Activated naive CD4-positive, alpha-beta T cell treated with anti-CD3 and anti-CD28 coated beads for 36 hours (primary cell): ENCODE data around the gene LMNA. TPM values are rescaled to one million over a fixed set of nuclear protein-coding genes. Genes with fewer than 3 reads are reported as not detected.

Experiments
- CTCF ChIA-PET: fragments of 350-600 bp; sonication (Branson Sonifier 250); formaldehyde crosslinking; loops from one replicate; lab custom pipeline; 2021; ENCODE audit warnings: antibody characterized with exemption; lab: Charles Lee
- DNase-seq: peaks from one replicate; pipeline ENCODE4 v3.0.0-alpha.2; 2020
- H3K27ac Mint-ChIP-seq: one replicate; pipeline ENCODE4 v1.8.0; 2021; ENCODE audit warnings: mild to moderate bottlenecking, mixed read lengths
- H3K27me3 Mint-ChIP-seq: one replicate; pipeline ENCODE4 v1.8.0; 2021; ENCODE audit warnings: low read depth, mixed read lengths
- H3K36me3 Mint-ChIP-seq: one replicate; pipeline ENCODE4 v1.8.0; 2021; ENCODE audit warnings: low read depth, mixed read lengths
- H3K4me1 Mint-ChIP-seq: one replicate; pipeline ENCODE4 v1.8.0; 2021; ENCODE audit warnings: low read depth, mixed read lengths
- H3K4me3 Mint-ChIP-seq: one replicate; pipeline ENCODE4 v1.8.0; 2021; ENCODE audit warnings: mild to moderate bottlenecking, moderate library complexity, mixed read lengths
- H3K9me3 Mint-ChIP-seq: one replicate; pipeline ENCODE4 v1.8.0; 2021; ENCODE audit warnings: mixed read lengths
- intact Hi-C: fragments of 100-400 bp; cut with micrococcal nuclease; formaldehyde crosslinking; loops from one replicate; pipeline ENCODE4 v1.15.1; 2023
- total RNA-seq, 2 experiments: library from RNA; stranded (reverse); gene quantifications; one replicate each; pipeline ENCODE4 v1.2.3, GENCODE V29; 2021

Gene LMNA
- total RNA-seq, 2 experiments from 2014 or later: 62.1 to 62.6 TPM

GRCh38 chr1:156150333-156151011 is 36.0 kb downstream of the LMNA start:
- peak; percentile 62 for DNase-seq
- Mint-ChIP-seq H3K4me3 (no peak overlapping the region), H3K27ac (peak overlapping the region; percentile 9), H3K9me3 (no peaks in the 10 kb centered on the region), H3K36me3 (no peaks in the 10 kb centered on the region), H3K4me1 (peaks cover 69% of the 10 kb centered on the region), H3K27me3 (no peaks in the 10 kb centered on the region)
- intact Hi-C loops: no loop called here
- CTCF ChIA-PET: interaction anchor here (0.6 to 12.6 kb wide), 5 partner anchors 9 to 230 kb away, joined by 3 to 244 read pairs (median 4); no protein-coding TSS in a partner anchor

GRCh38 chr1:156151093-156151688 is 36.7 kb downstream of the LMNA start:
- DNase-seq: no peak
- peaks cover 69% of the 10 kb centered on the region for H3K4me1 Mint-ChIP-seq
- no peak overlapping the region for H3K4me3 Mint-ChIP-seq
- no peaks in the 10 kb centered on the region for H3K36me3 Mint-ChIP-seq
- peak overlapping the region; percentile 9 for H3K27ac Mint-ChIP-seq
- CTCF ChIA-PET: interaction anchor here (0.7 to 12.6 kb wide), 4 partner anchors 9 to 72 kb away, joined by 3 to 244 read pairs (median 4); no protein-coding TSS in a partner anchor
- no peaks in the 10 kb centered on the region for H3K27me3 Mint-ChIP-seq
- no peaks in the 10 kb centered on the region for H3K9me3 Mint-ChIP-seq
- intact Hi-C loops: no loop called here

GRCh38 chr1:156152628-156153027 is 38.1 kb downstream of the LMNA start:
- Mint-ChIP-seq H3K4me1 (peaks cover 65% of the 10 kb centered on the region), H3K36me3 (no peaks in the 10 kb centered on the region), H3K27ac (no peak overlapping the region), H3K27me3 (no peaks in the 10 kb centered on the region), H3K4me3 (no peak overlapping the region), H3K9me3 (no peaks in the 10 kb centered on the region)
- CTCF ChIA-PET: interaction anchor here (1.5 to 12.6 kb wide), 2 partner anchors 62 to 70 kb away, joined by 3 to 244 read pairs; no protein-coding TSS in a partner anchor
- no peak for DNase-seq
- intact Hi-C loops: no loop called here

GRCh38 chr1:156153362-156153761 is 38.9 kb downstream of the LMNA start, which contains the start of gene SEMA4A:
TSS of gene SEMA4A (plus strand) at chr1:156153585. CDS start at chr1:156154579, 994 bp downstream.
- Mint-ChIP-seq H3K36me3 (no peaks in the 10 kb centered on the region), H3K9me3 (no peaks in the 10 kb centered on the region), H3K27ac (peak within 1 kb of the TSS; percentile 64), H3K27me3 (no peaks in the 10 kb centered on the region), H3K4me1 (peaks cover 62% of the 10 kb centered on the region), H3K4me3 (peak within 1 kb of the TSS; percentile 65)
- no peak for DNase-seq
- intact Hi-C loops: no loop called here
- CTCF ChIA-PET: no interaction called here

DNA sequence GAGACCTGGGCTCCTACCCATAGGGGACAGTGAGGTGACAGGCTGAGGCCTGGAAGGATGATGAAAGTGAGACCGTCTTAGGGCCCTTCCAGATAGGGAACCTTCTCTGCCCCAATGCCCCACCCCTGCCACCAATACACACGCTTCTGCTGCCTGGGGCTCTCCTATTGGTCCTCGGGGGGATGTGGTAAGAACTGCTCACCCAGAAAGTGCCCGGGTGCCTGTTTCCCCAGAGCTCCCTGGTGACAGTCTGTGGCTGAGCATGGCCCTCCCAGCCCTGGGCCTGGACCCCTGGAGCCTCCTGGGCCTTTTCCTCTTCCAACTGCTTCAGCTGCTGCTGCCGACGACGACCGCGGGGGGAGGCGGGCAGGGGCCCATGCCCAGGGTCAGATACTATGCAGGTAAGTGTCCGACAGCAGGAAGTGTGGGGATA is 39.8 kb downstream of the LMNA start:
- H3K27me3 Mint-ChIP-seq: no peaks in the 10 kb centered on the region
- intact Hi-C loops: no loop called here
- H3K27ac Mint-ChIP-seq: peak overlapping the region; percentile 21
- no peaks in the 10 kb centered on the region for H3K9me3 Mint-ChIP-seq
- CTCF ChIA-PET: interaction anchor here (1.0 kb wide), 1 partner anchor 26 kb away, joined by 3 read pairs; no protein-coding TSS in a partner anchor
- peaks cover 64% of the 10 kb centered on the region for H3K4me1 Mint-ChIP-seq
- H3K36me3 Mint-ChIP-seq: no peaks in the 10 kb centered on the region
- peak; percentile 62 for DNase-seq
- peak overlapping the region; percentile 65 for H3K4me3 Mint-ChIP-seq

GRCh38 chr1:156155756-156156510 is 41.4 kb downstream of the LMNA start:
- Mint-ChIP-seq H3K4me1 (peaks cover 66% of the 10 kb centered on the region), H3K4me3 (peak overlapping the region; percentile 65), H3K27ac (peak overlapping the region; percentile 5), H3K27me3 (no peaks in the 10 kb centered on the region), H3K36me3 (no peaks in the 10 kb centered on the region), H3K9me3 (no peaks in the 10 kb centered on the region)
- CTCF ChIA-PET: no interaction called here
- no peak for DNase-seq
- intact Hi-C loops: no loop called here

- Mint-ChIP-seq H3K27ac (no peak overlapping the region), H3K9me3 (no peaks in the 10 kb centered on the region), H3K36me3 (no peaks in the 10 kb centered on the region), H3K27me3 (no peaks in the 10 kb centered on the region), H3K4me3 (no peak overlapping the region), H3K4me1 (peaks cover 70% of the 10 kb centered on the region)
- intact Hi-C loops: no loop called here
- CTCF ChIA-PET: interaction anchor here (1.3 kb wide), 1 partner anchor 9 kb away, joined by 4 read pairs; no protein-coding TSS in a partner anchor
- no peak for DNase-seq
Observed at GRCh38 chr1:156157506-156157905, 43.0 kb downstream of the LMNA start.

DNA sequence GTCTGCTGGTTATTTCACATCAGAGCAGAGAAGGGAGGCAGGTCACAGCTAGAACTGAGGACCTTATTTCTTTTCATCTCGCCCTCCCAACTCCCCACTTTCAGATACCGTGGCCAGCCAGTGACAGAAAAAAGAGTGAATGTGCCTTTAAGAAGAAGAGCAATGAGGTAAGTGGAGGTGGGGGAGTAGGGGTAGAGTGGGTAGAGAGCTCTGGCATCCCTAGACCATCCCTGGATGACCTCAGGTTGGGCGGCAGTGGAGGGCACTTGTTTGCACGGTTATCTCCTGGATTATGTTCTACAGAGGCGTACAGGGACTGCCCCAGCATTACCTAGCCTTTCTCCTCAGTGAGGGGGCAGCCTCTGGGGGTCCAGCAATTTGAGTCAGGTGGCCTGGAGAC is 43.5 kb downstream of the LMNA start:
- Mint-ChIP-seq H3K9me3 (no peaks in the 10 kb centered on the region), H3K4me3 (no peak overlapping the region), H3K4me1 (peaks cover 67% of the 10 kb centered on the region), H3K27ac (no peak overlapping the region), H3K27me3 (no peaks in the 10 kb centered on the region), H3K36me3 (no peaks in the 10 kb centered on the region)
- CTCF ChIA-PET: interaction anchor here (1.3 kb wide), 1 partner anchor 10 kb away, joined by 4 read pairs; no protein-coding TSS in a partner anchor
- intact Hi-C loops: no loop called here
- no peak for DNase-seq

- peaks cover 2% of the 10 kb centered on the region for H3K9me3 Mint-ChIP-seq
- H3K27ac Mint-ChIP-seq: peak overlapping the region; percentile 86
- no peak for DNase-seq
- H3K4me3 Mint-ChIP-seq: peak overlapping the region; percentile 63
- peaks cover 70% of the 10 kb centered on the region for H3K4me1 Mint-ChIP-seq
- CTCF ChIA-PET: interaction anchor here (1.1 to 1.9 kb wide), 4 partner anchors 13 to 63 kb away, joined by 3 to 7 read pairs (median 6); no protein-coding TSS in a partner anchor
- intact Hi-C loops: loop anchor here (1.0 kb wide), 3 partner anchors 14 to 63 kb away; no protein-coding TSS in a partner anchor
- peaks cover 8% of the 10 kb centered on the region for H3K36me3 Mint-ChIP-seq
- no peaks in the 10 kb centered on the region for H3K27me3 Mint-ChIP-seq
Observed at GRCh38 chr1:156160000-156160742, 45.7 kb downstream of the LMNA start.

DNA sequence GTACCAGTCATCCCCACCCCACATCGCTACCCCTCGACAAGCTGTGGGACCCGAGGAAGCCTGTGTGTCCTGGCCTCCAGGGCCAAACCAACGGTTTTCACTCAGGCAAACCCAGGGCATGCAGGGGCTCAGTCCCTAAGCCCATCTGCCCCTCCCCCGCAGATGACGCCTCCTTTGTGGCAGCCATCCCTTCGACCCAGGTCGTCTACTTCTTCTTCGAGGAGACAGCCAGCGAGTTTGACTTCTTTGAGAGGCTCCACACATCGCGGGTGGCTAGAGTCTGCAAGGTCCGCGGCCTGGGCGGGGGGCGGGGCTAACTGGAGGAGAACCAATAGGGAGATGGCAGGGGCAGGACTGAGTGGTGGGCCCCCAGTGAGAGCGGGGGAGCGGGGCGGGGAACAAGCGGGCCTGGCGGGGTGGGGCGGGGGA is 46.2 kb downstream of the LMNA start:
- peaks cover 2% of the 10 kb centered on the region for H3K9me3 Mint-ChIP-seq
- peak; percentile 73 for DNase-seq
- H3K27me3 Mint-ChIP-seq: no peaks in the 10 kb centered on the region
- intact Hi-C loops: loop anchor here (1.0 kb wide), 2 partner anchors 38 to 58 kb away; no protein-coding TSS in a partner anchor
- H3K4me1 Mint-ChIP-seq: peaks cover 69% of the 10 kb centered on the region
- peak overlapping the region; percentile 63 for H3K4me3 Mint-ChIP-seq
- peaks cover 11% of the 10 kb centered on the region for H3K36me3 Mint-ChIP-seq
- H3K27ac Mint-ChIP-seq: peak overlapping the region; percentile 83
- CTCF ChIA-PET: interaction anchor here (1.6 to 1.9 kb wide), 2 partner anchors 14 to 63 kb away, joined by 6 to 7 read pairs; no protein-coding TSS in a partner anchor

GRCh38 chr1:156162430-156163037 is 48.0 kb downstream of the LMNA start:
- H3K4me1 Mint-ChIP-seq: peaks cover 63% of the 10 kb centered on the region
- peaks cover 17% of the 10 kb centered on the region for H3K36me3 Mint-ChIP-seq
- CTCF ChIA-PET: no interaction called here
- no peaks in the 10 kb centered on the region for H3K27me3 Mint-ChIP-seq
- peaks cover 2% of the 10 kb centered on the region for H3K9me3 Mint-ChIP-seq
- H3K4me3 Mint-ChIP-seq: no peak overlapping the region
- DNase-seq: no peak
- intact Hi-C loops: no loop called here
- H3K27ac Mint-ChIP-seq: peak overlapping the region; percentile 70
